ENCODE measurements around the gene DAB2IP. TPM values are rescaled to one million over a fixed set of nuclear protein-coding genes. Genes with fewer than 3 reads are reported as not detected.

Gene DAB2IP
- polyA plus RNA-seq, 12 donors = 29.6 to 49.8 (median 38.4) TPM; not detected in 1

Other genes with a start within 250 kb of the DAB2IP start
- 10 to 100 TPM in 9 of 12 donors, 1 to 10 TPM in 2, not detected in 1; 7.9 to 21.5 (median 13.1) TPM for gene GGTA1, start 151.8 kb upstream of the DAB2IP start, polyA plus RNA-seq (ENCODE audit: insufficient read length in 12 of 12)